Measurements from ENCODE around the gene TEX101.

DNA sequence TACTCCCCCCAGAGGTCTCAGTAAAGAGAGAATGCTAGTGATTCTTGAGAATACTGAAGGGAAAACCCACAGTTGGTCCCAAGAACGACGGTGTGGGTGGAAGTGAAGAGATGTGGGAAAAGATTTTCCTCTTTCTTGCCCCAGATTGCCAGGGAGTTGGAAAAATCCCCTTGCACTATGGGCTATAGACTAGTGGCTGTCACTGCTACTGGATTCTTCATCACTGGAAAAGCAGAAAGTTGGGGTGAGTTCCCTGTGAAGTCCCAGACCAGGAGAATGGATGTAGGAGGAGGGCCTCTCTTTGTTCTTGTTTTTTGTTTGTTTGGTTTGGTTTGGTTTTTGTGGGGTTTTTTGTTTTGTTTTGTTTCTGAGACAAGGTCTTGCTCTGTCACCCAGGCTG lies 39.3 kb downstream of the TEX101 start:
- TF ChIP-seq CTCF (IDR thresholded peaks at IDR 0.05): no peak
- TF ChIP-seq POLR2A (IDR thresholded peaks at IDR 0.05): no peak

Data from sigmoid colon (tissue), 3 donors.